Upper lobe of left lung (tissue), 4 donors: ENCODE results near the gene SMAP2.

Source experiments
- POLR2A ChIP-seq, 4 donors: fragments of 450-650 bp; IDR thresholded peaks; one replicate each; pipeline ENCODE4 v1.5.1; 2016 to 2017; ENCODE audit warnings: antibody characterized with exemption in 4 of 4, mild to moderate bottlenecking in 2 of 4
- TF ChIP-seq, protein P1 (sequence below), 6 experiments: fragments of 450-650 bp in 4 of 6; fragments of 200-600 bp in 2 of 6; sonication (generic) in 2 of 6; IDR thresholded peaks; one replicate each; pipeline ENCODE4 v1.5.1; 2016 to 2019; ENCODE audit warnings: antibody characterized with exemption in 6 of 6

DNA sequence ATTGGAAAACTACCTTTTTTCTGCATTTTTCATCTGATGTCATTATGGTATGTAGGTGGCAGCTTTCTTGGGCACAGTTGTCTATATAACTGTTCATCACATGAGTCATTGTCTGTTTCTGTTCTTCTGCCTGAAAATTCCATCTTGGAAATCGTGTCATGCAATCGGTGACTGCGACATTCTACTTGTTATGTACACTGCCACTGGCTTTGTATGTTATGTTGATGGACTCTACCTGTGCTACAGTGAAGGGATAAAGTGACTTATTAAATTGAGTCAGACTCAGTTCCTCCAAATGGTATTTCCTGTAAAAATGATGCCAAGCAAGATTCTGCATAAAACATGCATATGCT lies 8.6 kb downstream of the SMAP2 start:
- no peak for TF ChIP-seq POLR2A (IDR thresholded peaks at IDR 0.05)
- TF ChIP-seq, protein P1, sequence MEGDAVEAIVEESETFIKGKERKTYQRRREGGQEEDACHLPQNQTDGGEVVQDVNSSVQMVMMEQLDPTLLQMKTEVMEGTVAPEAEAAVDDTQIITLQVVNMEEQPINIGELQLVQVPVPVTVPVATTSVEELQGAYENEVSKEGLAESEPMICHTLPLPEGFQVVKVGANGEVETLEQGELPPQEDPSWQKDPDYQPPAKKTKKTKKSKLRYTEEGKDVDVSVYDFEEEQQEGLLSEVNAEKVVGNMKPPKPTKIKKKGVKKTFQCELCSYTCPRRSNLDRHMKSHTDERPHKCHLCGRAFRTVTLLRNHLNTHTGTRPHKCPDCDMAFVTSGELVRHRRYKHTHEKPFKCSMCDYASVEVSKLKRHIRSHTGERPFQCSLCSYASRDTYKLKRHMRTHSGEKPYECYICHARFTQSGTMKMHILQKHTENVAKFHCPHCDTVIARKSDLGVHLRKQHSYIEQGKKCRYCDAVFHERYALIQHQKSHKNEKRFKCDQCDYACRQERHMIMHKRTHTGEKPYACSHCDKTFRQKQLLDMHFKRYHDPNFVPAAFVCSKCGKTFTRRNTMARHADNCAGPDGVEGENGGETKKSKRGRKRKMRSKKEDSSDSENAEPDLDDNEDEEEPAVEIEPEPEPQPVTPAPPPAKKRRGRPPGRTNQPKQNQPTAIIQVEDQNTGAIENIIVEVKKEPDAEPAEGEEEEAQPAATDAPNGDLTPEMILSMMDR (IDR thresholded peaks at IDR 0.05) = no peak
